Stomach (tissue), 9 donors: ENCODE measurements around the gene TTC33. TPM values are rescaled to one million over a fixed set of nuclear protein-coding genes. Genes with fewer than 3 reads are reported as not detected.

Experiments used
- DNase-seq, 2 donors: peaks; one replicate each; pipeline versions ENCODE4 v3.0.0 to v3.0.0-alpha.2; 2013 to 2019
- H3K27ac ChIP-seq, 5 donors: fragments of 200-600 bp in 4 of 5; sonication (generic) in 4 of 5; one replicate each; pipeline ENCODE4 v1.5.1; 2013 to 2019; ENCODE audit warnings: mild to moderate bottlenecking in 1 of 5, moderate library complexity in 1 of 5
- H3K27me3 ChIP-seq, 3 donors: fragments of 200-600 bp; sonication (generic); one replicate each; pipeline ENCODE4 v1.5.1; 2017 to 2019; ENCODE audit warnings: mixed run types in 1 of 3
- H3K36me3 ChIP-seq, 4 donors: fragments of 200-600 bp; sonication (generic); 1 replicate in 3 of 4; 2 replicates in 1 of 4; pipeline ENCODE4 v1.5.1; 2016 to 2019
- H3K4me1 ChIP-seq, 4 donors: fragments of 200-600 bp; sonication (generic); one replicate each; pipeline ENCODE4 v1.5.1; 2016 to 2019
- H3K4me3 ChIP-seq, 4 donors: fragments of 200-600 bp; sonication (generic) in 3 of 4; one replicate each; pipeline ENCODE4 v1.5.1; 2016 to 2019; ENCODE audit warnings: mild to moderate bottlenecking in 1 of 4
- H3K9me3 ChIP-seq, 4 donors: fragments of 200-600 bp; sonication (generic); one replicate each; pipeline ENCODE4 v1.5.1; 2016 to 2019
- CTCF ChIP-seq, 7 experiments: fragments of 450-650 bp in 4 of 7; fragments of 200-600 bp in 3 of 7; sonication (generic) in 3 of 7; IDR thresholded peaks; one replicate each; pipeline ENCODE4 v1.5.1; 2016 to 2019; ENCODE audit warnings: antibody characterized with exemption in 7 of 7, control low read depth in 2 of 7, mild to moderate bottlenecking in 1 of 7
- EP300 ChIP-seq: sonication (generic); formaldehyde crosslinking; IDR thresholded peaks from one replicate; pipeline ENCODE4 v1.6.1; 2017; ENCODE audit warnings: antibody characterized with exemption
- POLR2A ChIP-seq, 4 donors: fragments of 450-650 bp; IDR thresholded peaks; one replicate each; pipeline ENCODE4 v1.6.1; 2016; ENCODE audit warnings: antibody characterized with exemption in 4 of 4, control low read depth in 2 of 4, mild to moderate bottlenecking in 1 of 4, moderate library complexity in 1 of 4
- POLR2AphosphoS5 ChIP-seq, 3 donors: sonication (generic); formaldehyde crosslinking; IDR thresholded peaks; one replicate each; pipeline ENCODE4 v1.6.1; 2016; ENCODE audit warnings: antibody characterized with exemption in 3 of 3
- WGBS, 5 donors: extraction: QIAGEN DNeasy Blood & Tissue Kit in 3 of 5; methylation state at CpG; one replicate each; pipeline versions ENCODE4 v1.1.5 to v1.1.7; 2013 to 2018; 5-methylcytosine and 5-hydroxymethylcytosine counted together
- intact Hi-C: fragments of 100-400 bp; cut with DNase I; formaldehyde crosslinking; loops from one replicate; pipeline ENCODE4 v1.15.1; 2023; ENCODE audit warnings: low total_unique reads
- polyA plus RNA-seq, 3 donors: library from polyadenylated mRNA; stranded (reverse); fragments of 200-250 nt; gene quantifications; one replicate each; pipeline ENCODE4 v1.2.3, GENCODE V29; 2013
- total RNA-seq, 5 donors: library from RNA; depleted of rRNA; stranded (reverse); fragments of >200 nt; gene quantifications; one replicate each; pipeline versions ENCODE4 v1.1.0 to v1.2.3, GENCODE V29; 2014 to 2016
- donor health status: healthy with polysubstance abuse.
- donor health status: Bipolar disorder and iron deficiency.
- donor health status: healthy.

The TTC33 gene
- total and polyA plus RNA-seq, 8 donors, result 0.29 to 41.5 (median 7.3) TPM

DNA sequence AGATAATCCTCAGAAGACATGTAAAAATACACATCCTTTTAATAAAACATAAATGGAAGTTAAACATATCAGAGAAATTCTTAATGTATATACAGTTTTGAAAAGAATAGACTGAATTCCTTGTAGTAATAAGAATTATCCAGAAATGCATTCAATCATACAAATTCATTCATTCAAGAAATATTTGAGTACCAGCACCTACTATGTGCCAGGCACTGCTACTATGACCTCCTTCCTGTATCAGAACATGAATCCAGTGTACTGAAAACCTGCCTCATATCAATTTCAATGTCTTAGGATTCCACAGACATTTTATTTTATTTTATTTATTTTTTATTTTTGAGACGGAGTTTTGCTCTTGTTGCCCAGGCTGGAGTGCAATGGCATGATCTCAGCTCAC is 29.2 kb upstream of the TTC33 start:
- no peaks in the 10 kb centered on the region for H3K27me3 ChIP-seq
- H3K27ac ChIP-seq, result peak overlapping the region in 2 of 5 donors; percentile 13 to 63
- DNase-seq, result no peak
- H3K4me1 ChIP-seq, result peaks cover 36 to 93% (median 60%) of the 10 kb centered on the region in 4 donors
- intact Hi-C loops, result no loop called here
- no peak for TF ChIP-seq EP300
- TF ChIP-seq POLR2AphosphoS5 (IDR thresholded peaks at IDR 0.05), result no peak
- no peak for TF ChIP-seq CTCF (IDR thresholded peaks at IDR 0.05)
- TF ChIP-seq POLR2A (IDR thresholded peaks at IDR 0.05), result no peak
- peaks cover 0 to 13% (median 6%) of the 10 kb centered on the region in 4 donors for H3K36me3 ChIP-seq
- WGBS, 5 donors, result 72 to 88% (median 80%) methylated on average over 1 of the region's 1 CpG
- H3K4me3 ChIP-seq, result no peak overlapping the region
- no peaks in the 10 kb centered on the region for H3K9me3 ChIP-seq

DNA sequence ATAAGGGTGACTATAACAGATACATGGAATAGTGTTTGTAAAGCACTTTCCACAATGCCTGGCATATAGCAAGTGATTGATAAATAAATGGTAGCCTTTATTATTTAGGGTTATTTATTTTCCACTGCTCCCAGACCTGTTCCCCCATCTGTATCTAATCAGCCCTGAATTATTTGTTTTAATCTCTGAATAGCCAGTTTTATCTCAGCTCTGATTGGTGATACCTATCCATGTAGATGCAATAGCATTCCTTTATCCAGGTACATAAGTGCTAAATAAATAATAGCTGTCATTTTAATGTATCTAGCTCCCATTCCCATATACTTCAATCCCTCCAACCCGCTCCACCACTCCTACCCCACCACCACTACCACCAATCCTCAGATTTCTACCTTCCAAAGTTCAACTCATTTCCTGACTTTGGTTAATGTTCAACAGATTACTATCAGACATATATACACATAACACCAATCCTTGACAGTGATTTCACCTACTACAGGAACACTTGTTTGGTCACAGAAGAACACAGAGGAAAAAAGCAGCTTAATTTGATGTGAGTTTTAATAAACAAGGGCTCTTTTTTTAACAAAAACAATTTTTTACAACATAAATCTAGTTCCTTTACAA is 28.4 kb upstream of the TTC33 start:
- H3K27ac ChIP-seq, result peak overlapping the region in 2 of 5 donors; percentile 13 to 63
- WGBS, 5 donors, result 20 to 48% (median 38%) methylated on average over 1 of the region's 1 CpG
- no peak for TF ChIP-seq POLR2A (IDR thresholded peaks at IDR 0.05)
- peak in 1 of 3 donors; percentile 4 for TF ChIP-seq POLR2AphosphoS5 (IDR thresholded peaks at IDR 0.05)

GRCh38 chr5:40781843-40782409 is 26.2 kb upstream of the TTC33 start:
- Histone ChIP-seq H3K9me3 (no peaks in the 10 kb centered on the region), H3K4me3 (no peak overlapping the region), H3K36me3 (peaks cover 3 to 10% (median 7%) of the 10 kb centered on the region in 4 donors), H3K27ac (no peak overlapping the region), H3K4me1 (peaks cover 37 to 92% (median 54%) of the 10 kb centered on the region in 4 donors), H3K27me3 (no peaks in the 10 kb centered on the region)
- intact Hi-C loops, result no loop called here
- no peak for DNase-seq
- peak in 1 of 3 donors; percentile 15 for TF ChIP-seq POLR2AphosphoS5 (IDR thresholded peaks at IDR 0.05)
- TF ChIP-seq POLR2A (IDR thresholded peaks at IDR 0.05), result no peak

More for the DNA sequence above, 28.4 kb upstream of the TTC33 start:
- H3K36me3 ChIP-seq, result peaks cover 0 to 13% (median 6%) of the 10 kb centered on the region in 4 donors
- H3K9me3 ChIP-seq, result no peaks in the 10 kb centered on the region
- intact Hi-C loops, result no loop called here
- peaks cover 36 to 93% (median 58%) of the 10 kb centered on the region in 4 donors for H3K4me1 ChIP-seq
- peak in 1 of 2 donors; percentile 65 for DNase-seq
- H3K27me3 ChIP-seq, result no peaks in the 10 kb centered on the region
- no peak overlapping the region for H3K4me3 ChIP-seq

- H3K4me1 ChIP-seq, result peaks cover 45 to 93% (median 61%) of the 10 kb centered on the region in 4 donors
- TF ChIP-seq POLR2AphosphoS5 (IDR thresholded peaks at IDR 0.05) (no peak), POLR2A (IDR thresholded peaks at IDR 0.05) (no peak)
- intact Hi-C loops, result no loop called here
- peaks cover 10 to 20% (median 17%) of the 10 kb centered on the region in 4 donors for H3K36me3 ChIP-seq
- no peak overlapping the region for H3K27ac ChIP-seq
- no peak overlapping the region for H3K4me3 ChIP-seq
- no peaks in the 10 kb centered on the region for H3K9me3 ChIP-seq
- no peak for DNase-seq
- WGBS, 5 donors, result 78 to 95% (median 93%) methylated on average over 3 of the region's 3 CpGs
- H3K27me3 ChIP-seq, result no peaks in the 10 kb centered on the region
Measured at GRCh38 chr5:40780858-40781257, 25.1 kb upstream of the TTC33 start.

DNA sequence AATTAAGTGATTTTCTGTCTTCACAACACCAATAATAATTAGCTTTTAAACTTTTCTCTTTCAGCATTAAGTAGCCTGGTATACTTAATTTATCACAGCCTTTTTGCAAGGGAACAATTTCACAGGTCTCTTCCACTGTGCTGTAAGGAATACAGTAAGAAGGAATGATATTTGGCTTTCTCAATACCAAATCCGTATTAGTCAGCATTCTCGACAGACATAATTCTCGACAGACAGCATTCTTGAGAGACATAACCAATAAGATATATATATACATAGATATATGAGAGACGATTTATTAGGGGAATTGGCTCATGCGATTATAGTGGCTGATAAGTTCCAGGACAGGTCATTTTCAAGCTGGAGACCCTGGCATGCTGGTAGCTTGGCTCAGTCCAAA is 24.4 kb upstream of the TTC33 start:
- TF ChIP-seq POLR2AphosphoS5 (IDR thresholded peaks at IDR 0.05), result no peak
- no peak for TF ChIP-seq EP300
- TF ChIP-seq POLR2A (IDR thresholded peaks at IDR 0.05), result no peak
- no peak for TF ChIP-seq CTCF (IDR thresholded peaks at IDR 0.05)
- intact Hi-C loops, result no loop called here
- H3K27me3 ChIP-seq, result no peaks in the 10 kb centered on the region
- WGBS, 5 donors, result 60 to 78% (median 72%) methylated on average over 5 of the region's 5 CpGs
- no peak overlapping the region for H3K4me3 ChIP-seq
- H3K4me1 ChIP-seq, result peaks cover 44 to 93% (median 63%) of the 10 kb centered on the region in 4 donors
- H3K36me3 ChIP-seq, result peaks cover 10 to 27% (median 23%) of the 10 kb centered on the region in 4 donors
- no peak overlapping the region for H3K27ac ChIP-seq
- H3K9me3 ChIP-seq, result no peaks in the 10 kb centered on the region
- no peak for DNase-seq
